Fibroblast of lung (primary cell): ENCODE data around the gene PIK3AP1. TPM values are rescaled to one million over a fixed set of nuclear protein-coding genes. Genes with fewer than 3 reads are reported as not detected.

Source experiments
- DNase-seq, 2 donors: peaks; one replicate each; pipeline versions ENCODE4 v3.0.0 to v3.0.0-alpha.2; 2010; ENCODE audit warnings: low read depth in 2 of 2
- H2AFZ ChIP-seq: 2 replicates; pipeline ENCODE4 v1.5.1; 2012; ENCODE audit warnings: low read length, control low read depth, inconsistent platforms
- H3K27ac ChIP-seq: 2 replicates; pipeline ENCODE4 v1.5.1; 2011; ENCODE audit warnings: low read length, control low read depth; ENCODE audit not compliant: insufficient read depth
- H3K27me3 ChIP-seq: 2 replicates; pipeline ENCODE4 v1.5.1; 2011; ENCODE audit warnings: mild to moderate bottlenecking, low read length; ENCODE audit not compliant: control insufficient read depth, insufficient read depth
- H3K36me3 ChIP-seq: 2 replicates; pipeline ENCODE4 v1.5.1; 2011; ENCODE audit warnings: low read length; ENCODE audit not compliant: control insufficient read depth, insufficient read depth
- H3K4me1 ChIP-seq: 2 replicates; pipeline ENCODE4 v1.5.1; 2011; ENCODE audit warnings: low read length; ENCODE audit not compliant: control insufficient read depth, insufficient read depth; ENCODE audit errors: extremely low read depth
- H3K4me2 ChIP-seq: 2 replicates; pipeline ENCODE4 v1.5.1; 2011; ENCODE audit warnings: low read length, control low read depth; ENCODE audit not compliant: insufficient read depth; ENCODE audit errors: extremely low read depth
- H3K4me3 ChIP-seq, 4 experiments: fragments of 200-600 bp in 1 of 4; sonication (generic) in 1 of 4; replicated peaks in 1 of 4; 2 replicates each; pipeline ENCODE4 v1.5.1; 2011 to 2016; ENCODE audit warnings: low read length in 4 of 4, low read depth in 3 of 4, mild to moderate bottlenecking in 3 of 4, control low read depth in 2 of 4, inconsistent platforms in 1 of 4, mixed read lengths in 1 of 4; ENCODE audit not compliant: insufficient read depth in 1 of 4; ENCODE audit errors: control extremely low read depth in 1 of 4
- H3K79me2 ChIP-seq: 2 replicates; pipeline ENCODE4 v1.5.1; 2012; ENCODE audit warnings: mild to moderate bottlenecking, low read length, inconsistent platforms; ENCODE audit not compliant: control insufficient read depth, insufficient read depth
- H3K9ac ChIP-seq: 2 replicates; pipeline ENCODE4 v1.5.1; 2011; ENCODE audit warnings: mild to moderate bottlenecking, low read length, control low read depth; ENCODE audit not compliant: insufficient read depth
- H3K9me3 ChIP-seq: 2 replicates; pipeline ENCODE4 v1.5.1; 2012; ENCODE audit warnings: low read depth, low read length; ENCODE audit not compliant: control insufficient read depth, insufficient read depth
- H4K20me1 ChIP-seq: 2 replicates; pipeline ENCODE4 v1.5.1; 2011; ENCODE audit warnings: low read length; ENCODE audit not compliant: control insufficient read depth, insufficient read depth; ENCODE audit errors: extremely low read depth
- CTCF ChIP-seq, 2 donors: IDR thresholded peaks in 1 of 2; conservative IDR thresholded peaks in 1 of 2; 1 replicate in 1 of 2; 2 replicates in 1 of 2; pipeline ENCODE4 v1.5.1; 2011 to 2012; ENCODE audit warnings: low read length in 2 of 2, control low read depth in 1 of 2, inconsistent platforms in 1 of 2, low read depth in 1 of 2, mild to moderate bottlenecking in 1 of 2
- EZH2 ChIP-seq: IDR thresholded peaks from 2 replicates; pipeline ENCODE4 v1.5.1; 2012; ENCODE audit warnings: low read length, control low read depth, mild to moderate bottlenecking; ENCODE audit errors: missing control alignments
- polyA plus RNA-seq, 2 donors: library from polyadenylated mRNA; depleted of rRNA in 1 of 2; stranded (reverse) in 1 of 2; unstranded in 1 of 2; fragments of >200 nt; gene quantifications; 2 replicates each; pipeline ENCODE4 v1.2.1, GENCODE V29; 2011 to 2012; ENCODE audit warnings: missing spikeins in 1 of 2
- total RNA-seq: library from RNA; depleted of rRNA; stranded (reverse); fragments of >200 nt; gene quantifications from 2 replicates; pipeline ENCODE4 v1.2.1, GENCODE V29; 2014

PIK3AP1 gene
- total and polyA plus RNA-seq, 2 donors (not counting 1 experiment from before 2014, with no cell fraction given), result 0.17 to 0.24 TPM

DNA sequence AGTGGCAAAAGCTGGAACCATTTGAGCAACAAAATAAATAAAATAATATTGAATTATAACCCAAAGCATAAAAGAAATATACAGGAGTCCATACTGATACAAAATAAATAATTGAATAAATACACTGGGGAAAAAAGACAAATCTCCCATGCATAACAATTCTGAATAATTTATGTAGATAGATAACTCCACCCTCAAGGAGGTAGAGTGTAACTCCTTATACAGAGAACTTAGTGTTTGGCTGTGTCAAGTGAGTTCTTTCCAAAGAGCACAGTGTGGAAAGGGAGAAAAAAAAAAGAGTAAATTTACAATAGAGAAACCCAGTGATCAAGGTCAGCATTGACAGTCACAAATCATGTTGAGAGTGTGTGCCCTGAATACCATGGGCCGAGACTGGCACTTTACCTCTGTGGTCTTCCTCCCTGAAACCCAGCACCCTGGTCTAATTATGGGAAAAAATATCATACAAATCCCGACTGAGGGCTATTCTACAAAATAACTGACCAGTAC lies 5.5 kb downstream of the PIK3AP1 start:
- DNase-seq, result no peak
- Histone ChIP-seq H3K4me2 (no peak overlapping the region), H3K36me3 (no peaks in the 10 kb centered on the region), H3K27me3 (peaks cover 2% of the 10 kb centered on the region), H3K9ac (no peak overlapping the region), H3K9me3 (no peaks in the 10 kb centered on the region), H3K79me2 (no peaks in the 10 kb centered on the region), H4K20me1 (no peaks in the 10 kb centered on the region), H3K27ac (no peak overlapping the region), H3K4me1 (no peaks in the 10 kb centered on the region), H3K4me3 (no peak overlapping the region), H2AFZ (no peak overlapping the region)
- TF ChIP-seq EZH2, result no peak
- no peak for TF ChIP-seq CTCF (conservative IDR thresholded peaks at IDR 0.05 in 1 of 2, IDR thresholded peaks at IDR 0.05 in 1 of 2; ENCODE audit: low read depth in 1 of 2, low read length in 2 of 2)

GRCh38 chr10:96714031-96714590 lies 6.2 kb downstream of the PIK3AP1 start:
- H4K20me1 ChIP-seq, result no peaks in the 10 kb centered on the region
- no peaks in the 10 kb centered on the region for H3K9me3 ChIP-seq
- no peaks in the 10 kb centered on the region for H3K4me1 ChIP-seq
- H3K4me2 ChIP-seq, result no peak overlapping the region
- H3K79me2 ChIP-seq, result no peaks in the 10 kb centered on the region
- TF ChIP-seq CTCF (conservative IDR thresholded peaks at IDR 0.05 in 1 of 2, IDR thresholded peaks at IDR 0.05 in 1 of 2; ENCODE audit: low read depth in 1 of 2, low read length in 2 of 2) (no peak), EZH2 (no peak)
- H3K36me3 ChIP-seq, result no peaks in the 10 kb centered on the region
- no peak overlapping the region for H2AFZ ChIP-seq
- DNase-seq, result peak in 1 of 2 donors; percentile 62
- H3K4me3 ChIP-seq, result no peak overlapping the region
- no peak overlapping the region for H3K27ac ChIP-seq
- H3K27me3 ChIP-seq, result no peaks in the 10 kb centered on the region
- H3K9ac ChIP-seq, result no peak overlapping the region

DNA sequence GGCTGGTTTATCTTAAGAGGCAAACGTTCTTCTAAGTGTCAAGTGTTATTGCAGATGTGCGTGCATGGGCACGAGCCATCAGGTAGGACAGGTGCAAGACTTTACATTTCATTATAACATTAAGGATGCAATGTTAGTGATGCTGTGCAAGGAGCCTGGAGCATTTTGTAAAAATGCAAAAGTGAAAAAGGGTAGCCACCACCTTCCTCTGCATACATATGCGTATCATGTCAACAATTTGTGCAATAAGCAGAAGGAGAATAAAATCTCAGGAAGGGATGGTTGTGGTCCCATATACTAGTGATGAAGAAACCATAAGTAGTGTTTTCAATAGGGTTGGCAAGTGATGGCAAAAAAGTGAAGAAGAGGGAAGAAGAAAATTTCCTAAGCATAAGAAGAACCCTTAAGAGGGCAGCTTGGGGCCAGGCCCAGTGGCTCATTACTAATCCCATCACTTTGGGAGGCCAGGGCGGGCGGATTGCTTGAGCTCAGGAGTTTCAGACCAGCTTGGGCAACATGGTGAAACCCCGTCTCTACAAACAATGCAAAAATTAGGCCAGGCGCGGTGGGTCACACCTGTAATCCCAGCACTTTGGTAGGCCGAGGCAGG lies 7.5 kb downstream of the PIK3AP1 start:
- no peaks in the 10 kb centered on the region for H4K20me1 ChIP-seq
- H3K4me3 ChIP-seq, result no peak overlapping the region
- no peaks in the 10 kb centered on the region for H3K9me3 ChIP-seq
- no peak overlapping the region for H3K4me2 ChIP-seq
- H3K9ac ChIP-seq, result no peak overlapping the region
- H3K36me3 ChIP-seq, result no peaks in the 10 kb centered on the region
- no peak overlapping the region for H2AFZ ChIP-seq
- TF ChIP-seq CTCF (conservative IDR thresholded peaks at IDR 0.05 in 1 of 2, IDR thresholded peaks at IDR 0.05 in 1 of 2; ENCODE audit: low read depth in 1 of 2, low read length in 2 of 2), result no peak
- TF ChIP-seq EZH2, result no peak
- H3K27ac ChIP-seq, result no peak overlapping the region
- no peaks in the 10 kb centered on the region for H3K27me3 ChIP-seq
- no peaks in the 10 kb centered on the region for H3K4me1 ChIP-seq
- H3K79me2 ChIP-seq, result no peaks in the 10 kb centered on the region
- no peak for DNase-seq
